Suppressor macrophage treated with lipopolysaccharide for 4 hours (primary cell): ENCODE measurements around the gene ARHGAP20.

Experiments used
- DNase-seq: peaks from one replicate; pipeline ENCODE4 v3.0.0-alpha.2; 2020

The ARHGAP20 gene

GRCh38 chr11:110711776-110712658 is at the start of gene ARHGAP20:
Gene ARHGAP20 (minus strand): TSS chr11:110712437. CDS start chr11:110712231, 206 bp downstream.
- peak; percentile 57 for DNase-seq

GRCh38 chr11:110761991-110762390 is 49.8 kb upstream of the ARHGAP20 start:
- DNase-seq: no peak

GRCh38 chr11:110761131-110761530 is 48.9 kb upstream of the ARHGAP20 start:
- DNase-seq: no peak

- DNase-seq: no peak
Measured at GRCh38 chr11:110759972-110760381, 47.7 kb upstream of the ARHGAP20 start.

GRCh38 chr11:110757962-110758755 is 45.9 kb upstream of the ARHGAP20 start:
- no peak for DNase-seq

- no peak for DNase-seq
Measured at GRCh38 chr11:110757066-110757465, 44.8 kb upstream of the ARHGAP20 start.

GRCh38 chr11:110755941-110756340 is 43.7 kb upstream of the ARHGAP20 start:
- DNase-seq: no peak

- DNase-seq: no peak
Measured at GRCh38 chr11:110752890-110753289, 40.7 kb upstream of the ARHGAP20 start.

- no peak for DNase-seq
Measured at GRCh38 chr11:110750100-110750499, 37.9 kb upstream of the ARHGAP20 start.

- no peak for DNase-seq
Measured at GRCh38 chr11:110747531-110747930, 35.3 kb upstream of the ARHGAP20 start.

GRCh38 chr11:110738641-110739040 is 26.4 kb upstream of the ARHGAP20 start:
- no peak for DNase-seq

- no peak for DNase-seq
Measured at GRCh38 chr11:110737593-110737992, 25.4 kb upstream of the ARHGAP20 start.

GRCh38 chr11:110736171-110736553 is 23.9 kb upstream of the ARHGAP20 start:
- DNase-seq: no peak

GRCh38 chr11:110735455-110736170 is 23.4 kb upstream of the ARHGAP20 start:
- DNase-seq: no peak

- DNase-seq: no peak
Measured at GRCh38 chr11:110734790-110735189, 22.6 kb upstream of the ARHGAP20 start.

GRCh38 chr11:110730773-110731172 is 18.5 kb upstream of the ARHGAP20 start:
- DNase-seq: no peak

- DNase-seq: peak; percentile 43
Measured at GRCh38 chr11:110728883-110729282, 16.6 kb upstream of the ARHGAP20 start.

- no peak for DNase-seq
Measured at GRCh38 chr11:110728476-110728875, 16.2 kb upstream of the ARHGAP20 start.

- DNase-seq: no peak
Measured at GRCh38 chr11:110724358-110724757, 12.1 kb upstream of the ARHGAP20 start.

GRCh38 chr11:110720431-110721275 is 8.4 kb upstream of the ARHGAP20 start:
- no peak for DNase-seq

GRCh38 chr11:110716361-110716760 is 4.1 kb upstream of the ARHGAP20 start:
- peak; percentile 10 for DNase-seq

GRCh38 chr11:110715541-110715940 is 3.3 kb upstream of the ARHGAP20 start:
- DNase-seq: peak; percentile 48
